GM12873 (cell line): ENCODE measurements around the gene NEMP1.
A peak's percentile ranks its signal among the peaks of the same experiment; 100 is the strongest.

Source experiments
- TF ChIP-seq, protein P1 (sequence below): IDR thresholded peaks from 2 replicates; pipeline ENCODE4 v1.5.1; 2012; ENCODE audit warnings: low read depth, mild to moderate bottlenecking, moderate library complexity, low read length, control low read depth; ENCODE audit not compliant: insufficient read depth; ENCODE audit errors: missing control alignments

The NEMP1 gene

DNA sequence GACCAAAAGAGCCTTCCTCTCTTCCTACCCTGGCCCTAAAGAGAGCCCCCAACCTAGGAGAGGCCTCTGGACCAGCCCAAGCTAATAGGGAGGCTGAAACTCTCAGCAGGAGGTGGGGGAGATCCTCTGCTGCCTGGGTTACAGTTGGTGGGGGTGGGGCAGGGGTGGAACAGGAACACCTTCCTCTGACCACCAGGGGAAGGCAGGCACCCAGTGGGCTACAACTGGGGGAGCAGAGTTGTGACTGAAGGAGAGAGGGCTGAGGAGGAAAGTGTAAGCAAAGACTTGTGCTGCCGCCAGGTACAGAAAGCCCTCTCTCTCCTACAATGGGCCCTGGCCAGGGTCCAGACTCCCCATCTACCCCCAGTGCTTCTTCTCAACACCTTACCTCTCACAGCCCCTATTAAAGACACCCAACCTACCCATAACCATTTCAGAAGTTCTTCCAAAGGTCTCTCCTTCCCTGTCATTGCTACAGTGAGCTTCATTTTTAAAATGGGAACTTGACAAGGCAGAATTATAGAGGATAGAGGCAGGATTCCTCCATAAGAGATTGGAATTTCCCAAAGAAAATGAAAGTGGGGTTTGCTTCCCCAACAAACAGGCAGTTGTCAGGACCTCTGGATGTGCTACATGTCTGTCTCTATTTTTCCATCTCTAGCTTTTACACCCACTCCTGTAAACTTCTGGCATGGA is 30.0 kb downstream of the NEMP1 start:
- TF ChIP-seq, protein P1, sequence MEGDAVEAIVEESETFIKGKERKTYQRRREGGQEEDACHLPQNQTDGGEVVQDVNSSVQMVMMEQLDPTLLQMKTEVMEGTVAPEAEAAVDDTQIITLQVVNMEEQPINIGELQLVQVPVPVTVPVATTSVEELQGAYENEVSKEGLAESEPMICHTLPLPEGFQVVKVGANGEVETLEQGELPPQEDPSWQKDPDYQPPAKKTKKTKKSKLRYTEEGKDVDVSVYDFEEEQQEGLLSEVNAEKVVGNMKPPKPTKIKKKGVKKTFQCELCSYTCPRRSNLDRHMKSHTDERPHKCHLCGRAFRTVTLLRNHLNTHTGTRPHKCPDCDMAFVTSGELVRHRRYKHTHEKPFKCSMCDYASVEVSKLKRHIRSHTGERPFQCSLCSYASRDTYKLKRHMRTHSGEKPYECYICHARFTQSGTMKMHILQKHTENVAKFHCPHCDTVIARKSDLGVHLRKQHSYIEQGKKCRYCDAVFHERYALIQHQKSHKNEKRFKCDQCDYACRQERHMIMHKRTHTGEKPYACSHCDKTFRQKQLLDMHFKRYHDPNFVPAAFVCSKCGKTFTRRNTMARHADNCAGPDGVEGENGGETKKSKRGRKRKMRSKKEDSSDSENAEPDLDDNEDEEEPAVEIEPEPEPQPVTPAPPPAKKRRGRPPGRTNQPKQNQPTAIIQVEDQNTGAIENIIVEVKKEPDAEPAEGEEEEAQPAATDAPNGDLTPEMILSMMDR, result peak; percentile 16

DNA sequence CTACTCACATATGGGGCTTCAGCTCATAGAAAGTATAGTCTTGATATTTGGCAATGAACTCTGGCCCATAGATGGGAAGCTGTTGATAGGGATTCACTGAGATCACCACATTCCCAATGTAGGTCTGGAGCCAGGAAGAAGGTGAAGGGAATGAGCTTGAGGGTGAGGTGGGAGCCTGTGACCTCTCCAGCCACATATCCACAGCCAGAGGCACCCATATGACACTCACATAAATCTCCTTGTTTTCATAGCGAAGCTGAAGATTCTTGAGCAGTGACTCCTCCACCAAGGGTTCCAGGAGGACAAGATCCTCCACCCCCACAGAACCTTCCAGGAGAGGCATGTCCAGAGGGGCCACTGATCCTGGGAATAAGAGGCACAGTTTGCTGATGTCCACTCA is 30.6 kb downstream of the NEMP1 start:
- TF ChIP-seq, protein P1, result no peak

DNA sequence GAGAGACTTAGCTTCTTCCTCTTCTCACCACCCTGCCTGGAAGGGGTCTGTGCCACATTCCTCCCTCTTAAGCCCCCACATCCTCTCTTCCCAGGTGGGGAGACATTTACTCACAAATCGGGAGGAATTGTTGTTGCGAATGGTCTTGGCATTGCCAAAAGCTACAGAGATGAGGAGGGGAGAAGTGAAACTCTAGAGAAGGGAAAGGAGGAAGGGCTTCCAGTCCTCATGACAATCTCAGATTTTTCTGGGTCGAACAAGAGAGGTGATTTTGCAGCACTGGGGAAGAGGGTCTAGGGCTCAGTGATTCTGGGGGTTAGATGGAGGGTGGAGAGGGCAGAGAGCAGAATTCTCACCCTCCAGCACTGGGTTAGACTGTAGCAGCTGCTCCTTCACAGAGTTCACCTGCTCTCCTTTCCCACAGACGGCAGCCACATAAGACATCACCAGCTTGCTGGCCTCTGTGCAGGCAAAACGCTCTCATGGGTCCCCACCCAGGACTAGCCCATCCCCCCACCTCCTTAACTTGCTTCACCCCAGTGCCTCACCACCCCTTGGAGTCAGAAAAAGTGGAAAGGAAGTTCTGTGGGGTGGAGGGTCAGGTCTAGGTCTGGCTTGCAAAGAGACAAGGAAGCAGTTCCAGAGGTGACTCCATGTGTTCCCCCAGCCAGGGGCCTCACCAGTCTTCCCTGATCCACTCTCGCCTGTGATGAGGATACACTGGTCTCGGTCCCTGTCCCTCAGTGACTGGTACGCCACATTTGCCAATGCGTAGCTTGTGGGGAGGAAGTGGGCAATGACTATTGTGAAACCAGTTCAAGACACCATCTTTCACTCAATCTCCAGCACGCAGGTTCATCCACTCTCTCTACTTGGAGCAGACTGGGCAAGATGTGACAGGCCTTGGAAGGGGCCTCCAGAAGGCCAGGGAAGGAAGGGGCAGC is 31.4 kb downstream of the NEMP1 start:
- TF ChIP-seq, protein P1, result no peak

DNA sequence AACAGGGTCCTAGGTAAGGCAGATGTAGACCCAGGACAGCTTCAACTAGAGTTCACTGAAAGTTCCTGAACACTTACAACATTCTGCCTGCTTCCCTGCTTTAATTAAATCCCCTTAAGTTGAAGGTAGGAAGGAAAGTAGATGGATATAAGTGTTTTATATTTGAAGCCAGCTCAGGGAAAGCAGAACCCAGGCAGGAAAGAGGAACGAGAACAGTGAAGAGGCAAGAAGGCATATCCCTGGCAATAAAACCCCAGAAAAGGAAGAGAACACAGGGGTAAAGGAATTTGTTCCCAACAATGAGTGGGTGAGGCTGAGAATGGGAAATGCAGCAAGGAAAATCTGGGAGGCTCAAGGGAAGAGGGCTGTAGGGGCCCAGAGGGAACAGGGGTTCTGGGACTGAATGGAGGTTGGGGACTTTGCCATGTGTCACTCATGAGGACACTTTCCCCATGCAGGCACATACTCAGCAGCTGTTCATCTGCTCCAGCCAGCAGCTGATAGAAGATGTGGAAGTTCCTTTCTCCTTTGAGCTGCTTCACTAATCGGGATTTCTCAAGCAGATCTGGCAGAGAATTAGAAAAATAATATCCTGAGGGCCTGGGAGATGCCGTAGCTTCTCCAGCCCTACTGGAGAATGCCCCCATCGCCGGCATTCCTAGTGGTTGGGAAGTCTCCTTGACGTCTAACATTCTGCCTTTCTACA is 32.4 kb downstream of the NEMP1 start:
- TF ChIP-seq, protein P1, result no peak

DNA sequence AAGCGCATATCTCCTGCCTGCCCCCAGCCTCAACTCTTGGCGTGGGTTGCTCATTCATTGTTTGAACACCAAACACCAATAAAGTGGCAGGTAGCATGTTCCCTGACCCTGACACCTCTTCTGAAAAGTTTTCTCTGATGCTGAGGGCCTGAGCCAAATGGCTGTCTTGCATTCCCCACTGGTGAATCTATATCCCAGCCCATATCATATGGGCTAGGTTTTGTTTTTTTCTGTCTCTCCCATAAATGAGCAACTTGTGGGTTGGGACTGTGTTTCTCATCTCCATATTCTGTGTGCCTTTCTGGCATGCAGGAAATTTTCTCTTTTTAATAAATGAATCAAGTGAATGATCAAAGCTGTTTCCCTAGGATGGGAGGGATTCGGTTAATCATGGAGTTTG is 33.7 kb downstream of the NEMP1 start:
- TF ChIP-seq, protein P1, result no peak

DNA sequence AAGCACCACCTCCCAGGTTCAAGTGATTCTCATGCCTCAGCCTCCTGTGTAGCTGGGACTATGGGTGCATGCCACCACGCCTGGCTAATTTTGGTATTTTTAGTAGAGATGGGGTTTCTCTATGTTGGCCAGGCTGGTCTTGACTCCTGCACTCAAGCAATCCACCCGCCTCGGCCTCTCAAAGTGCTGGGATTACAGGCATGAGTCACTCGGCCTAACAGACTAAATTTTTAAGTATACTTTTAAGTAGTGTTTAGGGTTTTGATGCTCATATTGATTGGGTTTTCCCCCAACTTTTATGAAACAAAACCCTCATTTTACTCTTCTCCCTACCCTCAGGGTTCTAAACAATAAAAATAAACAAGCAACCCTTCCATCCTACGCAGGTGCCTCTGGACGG is 34.1 kb downstream of the NEMP1 start:
- TF ChIP-seq, protein P1, result no peak

DNA sequence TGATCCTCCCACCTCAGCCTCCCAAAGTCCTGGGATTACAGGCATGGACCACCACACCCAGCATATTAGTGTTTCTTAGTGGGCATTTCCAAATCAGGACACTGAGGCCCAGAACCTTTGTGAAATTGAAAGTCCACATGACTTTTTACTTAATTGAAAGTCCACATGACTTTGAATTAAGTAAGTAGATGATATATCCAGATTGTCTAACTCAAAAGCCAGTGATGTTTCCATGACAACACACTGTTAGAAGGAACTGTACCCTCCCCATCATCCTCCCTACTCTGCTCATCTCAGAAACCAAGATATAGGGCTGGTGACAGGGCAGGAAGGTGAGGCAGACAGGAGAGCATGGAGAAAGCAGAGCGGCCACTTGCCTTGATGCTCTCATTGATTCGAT is 35.9 kb downstream of the NEMP1 start:
- TF ChIP-seq, protein P1, result no peak
